Left lung (tissue), 10 donors: Measurements from ENCODE around the gene ARNT2. TPM values are rescaled to one million over a fixed set of nuclear protein-coding genes. Genes with fewer than 3 reads are reported as not detected.

Experiments used
- ATAC-seq: fragments of 200-7000 bp; cut with Tn5 transposase; one replicate; pipeline ENCODE4 v1.9.1; 2020; ENCODE audit warnings: moderate library complexity
- DNase-seq, 4 donors: peaks; one replicate each; pipeline ENCODE4 v3.0.0-alpha.2; 2013 to 2020
- H3K27ac ChIP-seq, 2 donors: fragments of 200-600 bp; sonication (generic) in 1 of 2; one replicate each; pipeline versions ENCODE4 v1.5.0 to v1.8.0; 2020 to 2021
- H3K27me3 ChIP-seq, 2 donors: fragments of 200-600 bp; sonication (generic) in 1 of 2; one replicate each; pipeline versions ENCODE4 v1.5.0 to v1.8.0; 2020 to 2021
- H3K36me3 ChIP-seq, 2 donors: fragments of 200-600 bp; sonication (generic) in 1 of 2; one replicate each; pipeline versions ENCODE4 v1.5.0 to v1.8.0; 2020 to 2021
- H3K4me1 ChIP-seq, 2 donors: fragments of 200-600 bp; one replicate each; pipeline ENCODE4 v1.8.0; 2021
- H3K4me3 ChIP-seq, 2 donors: fragments of 200-600 bp; sonication (generic) in 1 of 2; one replicate each; pipeline versions ENCODE4 v1.5.0 to v1.8.0; 2020 to 2021; ENCODE audit warnings: mild to moderate bottlenecking in 1 of 2
- H3K9me3 ChIP-seq, 2 donors: fragments of 200-600 bp; sonication (generic) in 1 of 2; one replicate each; pipeline versions ENCODE4 v1.5.0 to v1.8.0; 2020 to 2021
- CTCF ChIP-seq, 2 donors: fragments of 200-600 bp; sonication (generic) in 1 of 2; IDR thresholded peaks; one replicate each; pipeline versions ENCODE4 v1.5.0 to v1.8.0; 2021; ENCODE audit warnings: antibody characterized with exemption in 2 of 2
- intact Hi-C, 2 donors: fragments of 100-400 bp; cut with DNase I; formaldehyde crosslinking; loops; one replicate each; pipeline versions ENCODE4 v1.11.2 to v1.14.2; 2022
- polyA plus RNA-seq, 6 donors: library from polyadenylated mRNA; unstranded; fragments of 120-200 nt; gene quantifications; one replicate each; pipeline ENCODE4 v1.2.1, GENCODE V29; 2013; ENCODE audit not compliant: insufficient read length in 6 of 6
- total RNA-seq, 2 donors: library from RNA; stranded (reverse); fragmentation: NEBNext Ultra II Directional; extraction: Animal tissue kit (Norgen Biotek cat#: 25700); gene quantifications; one replicate each; pipeline ENCODE4 v1.2.1, GENCODE V29; 2021
- donor health status: DM: no; HTN: yes; CAD: no.
- donor health status: DM: no; HTN: no; CAD: no.

Gene ARNT2
- total and polyA plus RNA-seq, 8 donors: 9.7 to 50.8 (median 33.7) TPM

GRCh38 chr15:80611543-80612080 is 207.4 kb downstream of the ARNT2 start:
- no peak for TF ChIP-seq CTCF (IDR thresholded peaks at IDR 0.05)
- ATAC-seq: no peak
- DNase-seq: no peak
- Histone ChIP-seq H3K27ac (no peak overlapping the region), H3K4me1 (peaks cover 8 to 12% of the 10 kb centered on the region in 2 donors), H3K36me3 (no peaks in the 10 kb centered on the region), H3K27me3 (no peaks in the 10 kb centered on the region), H3K4me3 (no peak overlapping the region), H3K9me3 (no peaks in the 10 kb centered on the region)
- intact Hi-C loops: no loop called here

- Histone ChIP-seq H3K4me3 (no peak overlapping the region), H3K27ac (no peak overlapping the region), H3K4me1 (peaks cover 8 to 12% of the 10 kb centered on the region in 2 donors), H3K36me3 (no peaks in the 10 kb centered on the region), H3K9me3 (no peaks in the 10 kb centered on the region), H3K27me3 (no peaks in the 10 kb centered on the region)
- ATAC-seq (no peak), DNase-seq (no peak)
- intact Hi-C loops: no loop called here
- TF ChIP-seq CTCF (IDR thresholded peaks at IDR 0.05): no peak
Observed at GRCh38 chr15:80612118-80612823, 208.1 kb downstream of the ARNT2 start.

- no peak for ATAC-seq
Observed at GRCh38 chr15:80613762-80614365, 209.7 kb downstream of the ARNT2 start.

GRCh38 chr15:80614711-80615360 is 210.7 kb downstream of the ARNT2 start:
- Histone ChIP-seq H3K36me3 (no peaks in the 10 kb centered on the region), H3K27me3 (no peaks in the 10 kb centered on the region), H3K4me1 (peaks cover 10 to 15% of the 10 kb centered on the region in 2 donors), H3K9me3 (no peaks in the 10 kb centered on the region), H3K27ac (no peak overlapping the region), H3K4me3 (no peak overlapping the region)
- ATAC-seq (no peak), DNase-seq (no peak)
- TF ChIP-seq CTCF (IDR thresholded peaks at IDR 0.05): no peak
- intact Hi-C loops: no loop called here

More at GRCh38 chr15:80613762-80614365, 209.7 kb downstream of the ARNT2 start:
- peaks cover 9 to 12% of the 10 kb centered on the region in 2 donors for H3K4me1 ChIP-seq
- H3K27ac ChIP-seq: no peak overlapping the region
- no peaks in the 10 kb centered on the region for H3K9me3 ChIP-seq
- H3K36me3 ChIP-seq: no peaks in the 10 kb centered on the region
- intact Hi-C loops: no loop called here
- no peak for DNase-seq
- no peak overlapping the region for H3K4me3 ChIP-seq
- H3K27me3 ChIP-seq: no peaks in the 10 kb centered on the region
- TF ChIP-seq CTCF (IDR thresholded peaks at IDR 0.05): no peak

GRCh38 chr15:80615361-80615736 is 211.2 kb downstream of the ARNT2 start:
- H3K4me1 ChIP-seq: peaks cover 10 to 15% of the 10 kb centered on the region in 2 donors
- H3K4me3 ChIP-seq: no peak overlapping the region
- H3K27me3 ChIP-seq: no peaks in the 10 kb centered on the region
- H3K9me3 ChIP-seq: no peaks in the 10 kb centered on the region
- no peak for DNase-seq
- no peak overlapping the region for H3K27ac ChIP-seq
- no peaks in the 10 kb centered on the region for H3K36me3 ChIP-seq
- no peak for ATAC-seq
- intact Hi-C loops: no loop called here
- no peak for TF ChIP-seq CTCF (IDR thresholded peaks at IDR 0.05)
